HG03025 (cell line): Measurements from ENCODE around the gene HNRNPR.
"Not testable (repeated sequence)": the region's sequence is repeated elsewhere in the genome, so short reads cannot be mapped to it uniquely, and the experiment has no call there.

Experiments
- ATAC-seq: cut with Tn5 transposase; IDR thresholded peaks from one replicate; pipeline ENCODE4 v1.9.1; 2021; ENCODE audit warnings: mild to moderate bottlenecking, moderate library complexity; ENCODE audit not compliant: unreplicated experiment, low FRiP score

The HNRNPR gene

GRCh38 chr1:23337869-23338268 lies 6.2 kb downstream of the HNRNPR start:
- no peak for ATAC-seq

GRCh38 chr1:23331713-23332112 lies 12.4 kb downstream of the HNRNPR start:
- no peak for ATAC-seq

- ATAC-seq, result no peak
Observed at GRCh38 chr1:23330846-23331245, 13.2 kb downstream of the HNRNPR start.

- no peak for ATAC-seq
Observed at GRCh38 chr1:23325393-23325792, 18.7 kb downstream of the HNRNPR start.

- ATAC-seq, result no peak
Observed at GRCh38 chr1:23322770-23323169, 21.3 kb downstream of the HNRNPR start.

- not testable (repeated sequence) for ATAC-seq
Observed at GRCh38 chr1:23310280-23310679, 33.8 kb downstream of the HNRNPR start.

GRCh38 chr1:23304140-23304620 lies 39.9 kb downstream of the HNRNPR start:
- ATAC-seq, result no peak

GRCh38 chr1:23303524-23303923 lies 40.6 kb downstream of the HNRNPR start:
- no peak for ATAC-seq

GRCh38 chr1:23296931-23297330 lies 47.2 kb downstream of the HNRNPR start:
- ATAC-seq, result no peak

GRCh38 chr1:23291706-23292105 lies 52.4 kb downstream of the HNRNPR start:
- no peak for ATAC-seq

- ATAC-seq, result no peak
Observed at GRCh38 chr1:23290836-23291565, 53.1 kb downstream of the HNRNPR start.

GRCh38 chr1:23288671-23289070 lies 55.4 kb downstream of the HNRNPR start:
- ATAC-seq, result no peak

GRCh38 chr1:23288201-23288600 lies 55.9 kb downstream of the HNRNPR start:
- no peak for ATAC-seq

- no peak for ATAC-seq
Observed at GRCh38 chr1:23286401-23286800, 57.7 kb downstream of the HNRNPR start.

- ATAC-seq, result no peak
Observed at GRCh38 chr1:23283667-23284602, 60.1 kb downstream of the HNRNPR start.

- ATAC-seq, result no peak
Observed at GRCh38 chr1:23282957-23283356, 61.1 kb downstream of the HNRNPR start.

- ATAC-seq, result no peak
Observed at GRCh38 chr1:23278717-23279116, 65.4 kb downstream of the HNRNPR start.

GRCh38 chr1:23276531-23276930 lies 67.6 kb downstream of the HNRNPR start:
- no peak for ATAC-seq

GRCh38 chr1:23274134-23274505 lies 70.0 kb downstream of the HNRNPR start:
- no peak for ATAC-seq

GRCh38 chr1:23273450-23274133 lies 70.5 kb downstream of the HNRNPR start:
- no peak for ATAC-seq

- no peak for ATAC-seq
Observed at GRCh38 chr1:23263380-23263887, 80.7 kb downstream of the HNRNPR start.
